Measurements from ENCODE around the gene APCDD1. TPM values are rescaled to one million over a fixed set of nuclear protein-coding genes. Genes with fewer than 3 reads are reported as not detected.

The APCDD1 gene
- total RNA-seq, 1 experiment from 2014 or later: not detected

DNA sequence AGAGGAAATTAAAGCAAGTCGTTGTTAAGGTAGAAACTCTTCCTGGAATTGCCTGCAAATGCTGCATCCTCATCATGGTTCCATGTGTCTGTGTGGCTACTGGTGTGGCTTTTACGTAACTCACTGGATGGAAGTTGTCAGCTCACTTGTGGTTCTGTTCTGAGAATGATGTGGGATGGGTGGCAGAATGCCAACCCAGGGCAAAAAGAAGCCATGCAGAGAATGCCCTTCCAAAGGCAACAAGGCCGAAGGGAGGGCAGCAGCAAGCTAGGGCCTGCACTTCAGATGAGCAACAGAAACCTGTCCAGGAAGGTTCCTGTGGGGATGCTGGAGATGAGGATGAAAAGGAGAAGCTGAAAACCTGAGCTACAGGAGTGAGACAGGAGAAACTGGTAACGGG is 61.0 kb downstream of the APCDD1 start (continued):
- TF ChIP-seq EZH2phosphoT487 (IDR thresholded peaks at IDR 0.05; ENCODE audit: borderline replicate concordance) (no peak), CEBPB (IDR thresholded peaks at IDR 0.05; ENCODE audit: low read depth) (no peak), ZFX (IDR thresholded peaks at IDR 0.05) (no peak), SP1 (IDR thresholded peaks at IDR 0.05; ENCODE audit: low read depth) (no peak)
- TF ChIP-seq, protein P1, sequence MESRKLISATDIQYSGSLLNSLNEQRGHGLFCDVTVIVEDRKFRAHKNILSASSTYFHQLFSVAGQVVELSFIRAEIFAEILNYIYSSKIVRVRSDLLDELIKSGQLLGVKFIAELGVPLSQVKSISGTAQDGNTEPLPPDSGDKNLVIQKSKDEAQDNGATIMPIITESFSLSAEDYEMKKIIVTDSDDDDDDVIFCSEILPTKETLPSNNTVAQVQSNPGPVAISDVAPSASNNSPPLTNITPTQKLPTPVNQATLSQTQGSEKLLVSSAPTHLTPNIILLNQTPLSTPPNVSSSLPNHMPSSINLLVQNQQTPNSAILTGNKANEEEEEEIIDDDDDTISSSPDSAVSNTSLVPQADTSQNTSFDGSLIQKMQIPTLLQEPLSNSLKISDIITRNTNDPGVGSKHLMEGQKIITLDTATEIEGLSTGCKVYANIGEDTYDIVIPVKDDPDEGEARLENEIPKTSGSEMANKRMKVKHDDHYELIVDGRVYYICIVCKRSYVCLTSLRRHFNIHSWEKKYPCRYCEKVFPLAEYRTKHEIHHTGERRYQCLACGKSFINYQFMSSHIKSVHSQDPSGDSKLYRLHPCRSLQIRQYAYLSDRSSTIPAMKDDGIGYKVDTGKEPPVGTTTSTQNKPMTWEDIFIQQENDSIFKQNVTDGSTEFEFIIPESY (IDR thresholded peaks at IDR 0.05; ENCODE audit: extremely low read depth, insufficient replicate concordance, low read length): no peak
- TF ChIP-seq, protein P2, sequence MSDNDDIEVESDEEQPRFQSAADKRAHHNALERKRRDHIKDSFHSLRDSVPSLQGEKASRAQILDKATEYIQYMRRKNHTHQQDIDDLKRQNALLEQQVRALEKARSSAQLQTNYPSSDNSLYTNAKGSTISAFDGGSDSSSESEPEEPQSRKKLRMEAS (IDR thresholded peaks at IDR 0.05): no peak

DNA sequence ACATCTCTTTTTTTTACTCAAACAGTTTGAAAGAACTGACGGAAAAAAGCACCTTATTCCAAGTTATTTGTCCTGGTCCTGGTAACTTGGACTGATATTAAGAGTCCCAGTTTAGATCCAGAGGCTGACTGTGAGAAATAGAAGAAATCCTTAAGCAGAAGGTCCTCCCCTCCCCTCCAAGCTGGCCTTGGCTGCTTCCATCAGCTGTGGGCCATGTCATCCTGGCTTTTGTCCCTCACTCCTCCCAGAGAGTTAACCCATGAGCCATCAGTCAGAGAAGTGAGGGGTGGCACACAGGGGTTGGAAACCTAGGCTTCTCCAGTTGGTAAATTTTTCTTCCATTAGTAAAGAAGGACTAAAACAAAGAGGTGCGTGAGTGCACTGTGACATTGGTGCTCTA is 61.6 kb downstream of the APCDD1 start:
- no TSS peak for BruUV-seq (replicated peaks)
- no peaks in the 10 kb centered on the region for H3K36me3 ChIP-seq (ENCODE audit: control insufficient read depth in 1 of 2, insufficient read depth in 2 of 2, low read length in 2 of 2)
- H3K9me2 ChIP-seq (ENCODE audit: insufficient read depth): no peaks in the 10 kb centered on the region
- no peaks in the 10 kb centered on the region for H4K20me1 ChIP-seq (ENCODE audit: insufficient read depth)
- CTCF ChIA-PET: interaction anchor here (1.1 kb wide), 1 partner anchor 192 kb away, joined by 3 read pairs; no protein-coding TSS in a partner anchor
- H3K27me3 ChIP-seq (ENCODE audit: insufficient read depth, low read length): peaks cover 59% of the 10 kb centered on the region
- H3K9me3 ChIP-seq (ENCODE audit: control insufficient read depth in 1 of 2, insufficient read depth in 1 of 2, low read depth in 1 of 2, low read length in 2 of 2): no peaks in the 10 kb centered on the region
- RAD21 ChIA-PET (ENCODE audit: low non-redundant PET in 1 of 2, low total read pairs in 2 of 2, uncharacterized antibody in 2 of 2, unreplicated experiment in 2 of 2): no interaction called here
- no peak overlapping the region for H2AFZ ChIP-seq (ENCODE audit: low read depth, low read length, poor library complexity, severe bottlenecking)
- H3K79me2 ChIP-seq (ENCODE audit: insufficient read depth, low read length): no peaks in the 10 kb centered on the region
- no peak overlapping the region for H3K4me2 ChIP-seq (ENCODE audit: low read length)
- no peak for TF ChIP-seq SP1 (IDR thresholded peaks at IDR 0.05; ENCODE audit: low read depth)
- TF ChIP-seq CEBPB (IDR thresholded peaks at IDR 0.05; ENCODE audit: low read depth): no peak
- ATAC-seq: no peak
- no peak overlapping the region for H3K9ac ChIP-seq (ENCODE audit: low read length)
- DNase-seq (ENCODE audit: low read depth, low spot score): no peak
- no peak overlapping the region for H3K4me3 ChIP-seq (replicated peaks in 1 of 2; ENCODE audit: low read depth in 1 of 2, low read length in 2 of 2)
- H3K27ac ChIP-seq (ENCODE audit: low read depth, low read length): no peak overlapping the region
- intact Hi-C loops (cut with micrococcal nuclease): no loop called here
- POLR2A ChIA-PET: no interaction called here
- H3K4me1 ChIP-seq (ENCODE audit: control insufficient read depth in 1 of 2, insufficient read depth in 2 of 2, low read length in 2 of 2): no peaks in the 10 kb centered on the region; a peak in 1 of 4 replicates
